ENCODE results near the gene RALGAPA2.

DNA sequence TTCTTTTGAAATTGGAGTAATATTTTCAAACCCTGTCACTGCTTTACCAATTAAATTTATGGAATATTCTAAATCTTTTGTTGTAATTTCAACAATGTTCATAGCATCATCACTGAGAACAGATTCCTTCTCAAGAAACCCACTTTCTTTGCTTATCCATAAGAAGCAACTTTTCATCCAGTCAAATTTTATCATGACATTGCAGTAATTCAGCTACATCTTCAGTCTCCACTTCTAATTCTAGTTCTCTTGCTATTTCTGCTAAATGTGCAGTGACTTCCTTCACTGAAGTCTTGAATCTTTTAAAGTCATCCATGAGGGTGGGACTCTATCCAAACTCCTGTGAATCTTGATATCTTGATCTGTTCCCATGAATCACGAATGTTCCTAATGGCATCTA, 212.1 kb downstream of the RALGAPA2 start:
- TF ChIP-seq, protein P1, sequence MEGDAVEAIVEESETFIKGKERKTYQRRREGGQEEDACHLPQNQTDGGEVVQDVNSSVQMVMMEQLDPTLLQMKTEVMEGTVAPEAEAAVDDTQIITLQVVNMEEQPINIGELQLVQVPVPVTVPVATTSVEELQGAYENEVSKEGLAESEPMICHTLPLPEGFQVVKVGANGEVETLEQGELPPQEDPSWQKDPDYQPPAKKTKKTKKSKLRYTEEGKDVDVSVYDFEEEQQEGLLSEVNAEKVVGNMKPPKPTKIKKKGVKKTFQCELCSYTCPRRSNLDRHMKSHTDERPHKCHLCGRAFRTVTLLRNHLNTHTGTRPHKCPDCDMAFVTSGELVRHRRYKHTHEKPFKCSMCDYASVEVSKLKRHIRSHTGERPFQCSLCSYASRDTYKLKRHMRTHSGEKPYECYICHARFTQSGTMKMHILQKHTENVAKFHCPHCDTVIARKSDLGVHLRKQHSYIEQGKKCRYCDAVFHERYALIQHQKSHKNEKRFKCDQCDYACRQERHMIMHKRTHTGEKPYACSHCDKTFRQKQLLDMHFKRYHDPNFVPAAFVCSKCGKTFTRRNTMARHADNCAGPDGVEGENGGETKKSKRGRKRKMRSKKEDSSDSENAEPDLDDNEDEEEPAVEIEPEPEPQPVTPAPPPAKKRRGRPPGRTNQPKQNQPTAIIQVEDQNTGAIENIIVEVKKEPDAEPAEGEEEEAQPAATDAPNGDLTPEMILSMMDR (conservative IDR thresholded peaks at IDR 0.05 in 1 of 2, IDR thresholded peaks at IDR 0.05 in 1 of 2; ENCODE audit: low read depth in 1 of 2, low read length in 2 of 2), result no peak
- no peak for TF ChIP-seq EZH2 (IDR thresholded peaks at IDR 0.05; ENCODE audit: low read length, missing control alignments)
